ENCODE measurements around the gene CDKAL1. TPM values are rescaled to one million over a fixed set of nuclear protein-coding genes. Genes with fewer than 3 reads are reported as not detected.

CDKAL1 gene
- total RNA-seq, 1 experiment from 2014 or later = 11.8 TPM

DNA sequence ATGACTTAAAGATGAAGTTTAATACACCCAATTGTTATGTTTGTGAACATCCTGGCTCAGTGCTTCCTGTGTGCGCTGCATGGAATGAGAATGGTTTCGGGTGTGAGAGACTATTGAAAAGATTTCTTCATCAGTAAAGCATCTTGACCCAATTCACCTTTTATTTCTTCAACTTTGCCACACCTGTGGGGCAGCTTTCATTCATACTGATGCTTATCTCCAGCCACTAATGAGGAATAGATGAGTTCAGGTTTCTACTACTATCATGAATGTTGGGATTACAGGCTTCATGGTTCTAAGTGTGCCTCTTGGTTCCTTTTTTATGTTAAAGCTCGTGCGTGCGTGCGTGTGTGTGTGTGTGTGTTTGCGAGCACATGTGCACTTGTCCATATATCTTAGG, 685.6 kb downstream of the CDKAL1 start:
- Mint-ChIP-seq H3K4me3 (ENCODE audit: unreplicated experiment) (no peak overlapping the region), H3K9me3 (ENCODE audit: unreplicated experiment) (no peaks in the 10 kb centered on the region), H3K4me1 (ENCODE audit: insufficient read depth, unreplicated experiment) (no peaks in the 10 kb centered on the region), H3K36me3 (ENCODE audit: insufficient read depth, unreplicated experiment) (no peaks in the 10 kb centered on the region), H3K27ac (ENCODE audit: low read depth, unreplicated experiment) (no peak overlapping the region), H3K27me3 (ENCODE audit: insufficient read depth, unreplicated experiment) (no peaks in the 10 kb centered on the region)
- ChIA-PET CTCF (interaction anchor here (0.6 kb wide), 1 partner anchor 1605 kb away, joined by 4 read pairs; no protein-coding TSS in a partner anchor), POLR2A (interaction anchor here (0.7 kb wide), 1 partner anchor 457 kb away, joined by 3 read pairs; no protein-coding TSS in a partner anchor)
- no peak for DNase-seq (ENCODE audit: unreplicated experiment)
- TF ChIP-seq CTCF (IDR thresholded peaks at IDR 0.05; ENCODE audit: unreplicated experiment) = no peak
- BruUV-seq (replicated peaks) = no TSS peak
- intact Hi-C loops (cut with micrococcal nuclease) = no loop called here

- no peak for DNase-seq (ENCODE audit: unreplicated experiment)
- intact Hi-C loops (cut with micrococcal nuclease) = no loop called here
- no peaks in the 10 kb centered on the region for H3K27me3 Mint-ChIP-seq (ENCODE audit: insufficient read depth, unreplicated experiment)
- H3K9me3 Mint-ChIP-seq (ENCODE audit: unreplicated experiment) = no peaks in the 10 kb centered on the region
- no peaks in the 10 kb centered on the region for H3K36me3 Mint-ChIP-seq (ENCODE audit: insufficient read depth, unreplicated experiment)
- no peaks in the 10 kb centered on the region for H3K4me1 Mint-ChIP-seq (ENCODE audit: insufficient read depth, unreplicated experiment)
- no peak overlapping the region for H3K27ac Mint-ChIP-seq (ENCODE audit: low read depth, unreplicated experiment)
- TF ChIP-seq CTCF (IDR thresholded peaks at IDR 0.05; ENCODE audit: unreplicated experiment) = no peak
- no peak overlapping the region for H3K4me3 Mint-ChIP-seq (ENCODE audit: unreplicated experiment)
- ChIA-PET POLR2A (interaction anchor here (0.7 kb wide), 1 partner anchor 457 kb away, joined by 3 read pairs; no protein-coding TSS in a partner anchor), CTCF (interaction anchor here (0.6 kb wide), 2 partner anchors 93 to 1604 kb away, joined by 4 read pairs; no protein-coding TSS in a partner anchor)
- BruUV-seq (replicated peaks) = no TSS peak
Observed at GRCh38 chr6:21220271-21220987, 686.2 kb downstream of the CDKAL1 start.

DNA sequence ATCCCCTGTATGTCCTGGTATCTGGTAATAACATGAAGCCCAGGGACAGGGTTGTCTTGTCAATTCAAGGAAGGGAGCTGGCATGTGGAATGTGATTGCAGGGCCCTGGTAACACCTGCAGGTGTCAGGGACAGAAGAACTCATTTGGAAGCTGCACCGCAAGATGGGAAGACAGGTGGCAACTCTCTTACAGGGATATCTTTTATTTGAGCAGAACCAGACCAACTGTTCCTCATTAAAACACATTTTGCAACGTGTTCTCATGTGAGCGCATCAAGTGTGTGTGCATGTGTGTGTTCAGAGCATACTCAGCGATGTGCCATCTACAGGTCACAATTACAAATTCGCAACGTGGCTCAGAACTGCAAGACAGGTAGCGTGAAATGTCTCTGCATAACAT, 688.4 kb downstream of the CDKAL1 start:
- TF ChIP-seq CTCF (IDR thresholded peaks at IDR 0.05; ENCODE audit: unreplicated experiment) = no peak
- no TSS peak for BruUV-seq (replicated peaks)
- intact Hi-C loops (cut with micrococcal nuclease) = no loop called here
- DNase-seq (ENCODE audit: unreplicated experiment) = no peak
- ChIA-PET POLR2A (no interaction called here), CTCF (interaction anchor here (0.6 kb wide), 1 partner anchor 355 kb away, joined by 3 read pairs; no protein-coding TSS in a partner anchor)
- no peak overlapping the region for H3K27ac Mint-ChIP-seq (ENCODE audit: low read depth, unreplicated experiment)
- no peak overlapping the region for H3K4me3 Mint-ChIP-seq (ENCODE audit: unreplicated experiment)
- no peaks in the 10 kb centered on the region for H3K36me3 Mint-ChIP-seq (ENCODE audit: insufficient read depth, unreplicated experiment)
- H3K9me3 Mint-ChIP-seq (ENCODE audit: unreplicated experiment) = no peaks in the 10 kb centered on the region
- H3K4me1 Mint-ChIP-seq (ENCODE audit: insufficient read depth, unreplicated experiment) = peaks cover 5% of the 10 kb centered on the region
- H3K27me3 Mint-ChIP-seq (ENCODE audit: insufficient read depth, unreplicated experiment) = no peaks in the 10 kb centered on the region

- no peak overlapping the region for H3K27ac Mint-ChIP-seq (ENCODE audit: low read depth, unreplicated experiment)
- peaks cover 23% of the 10 kb centered on the region for H3K4me1 Mint-ChIP-seq (ENCODE audit: insufficient read depth, unreplicated experiment)
- no peaks in the 10 kb centered on the region for H3K27me3 Mint-ChIP-seq (ENCODE audit: insufficient read depth, unreplicated experiment)
- TF ChIP-seq CTCF (IDR thresholded peaks at IDR 0.05; ENCODE audit: unreplicated experiment) = no peak
- no peak overlapping the region for H3K4me3 Mint-ChIP-seq (ENCODE audit: unreplicated experiment)
- no peak for DNase-seq (ENCODE audit: unreplicated experiment)
- BruUV-seq (replicated peaks) = no TSS peak
- H3K36me3 Mint-ChIP-seq (ENCODE audit: insufficient read depth, unreplicated experiment) = peaks cover 2% of the 10 kb centered on the region
- ChIA-PET CTCF (interaction anchor here (0.7 kb wide), 1 partner anchor 360 kb away, joined by 3 read pairs; no protein-coding TSS in a partner anchor), POLR2A (no interaction called here)
- intact Hi-C loops (cut with micrococcal nuclease) = no loop called here
- no peaks in the 10 kb centered on the region for H3K9me3 Mint-ChIP-seq (ENCODE audit: unreplicated experiment)
Observed at GRCh38 chr6:21225912-21226311, 691.7 kb downstream of the CDKAL1 start.
